HG03571 (cell line): ENCODE results near the gene NFU1.

Experiments
- ATAC-seq: cut with Tn5 transposase; IDR thresholded peaks from one replicate; pipeline ENCODE4 v1.9.1; 2021; ENCODE audit not compliant: unreplicated experiment

The NFU1 gene

GRCh38 chr2:69353360-69353759 lies 83.9 kb downstream of the NFU1 start:
- no peak for ATAC-seq

- ATAC-seq: no peak
Measured at GRCh38 chr2:69348781-69349180, 88.5 kb downstream of the NFU1 start.
